Measurements from ENCODE around the gene PDE2A.

GRCh38 chr11:72561856-72562255 is 112.4 kb downstream of the PDE2A start:
- TF ChIP-seq GATA2 (IDR thresholded peaks at IDR 0.05; ENCODE audit: low read depth, low read length) (no peak), GATA3 (IDR thresholded peaks at IDR 0.05; ENCODE audit: low read depth, low read length) (no peak)
